ENCODE results near the gene TTLL10.

Gene TTLL10

DNA sequence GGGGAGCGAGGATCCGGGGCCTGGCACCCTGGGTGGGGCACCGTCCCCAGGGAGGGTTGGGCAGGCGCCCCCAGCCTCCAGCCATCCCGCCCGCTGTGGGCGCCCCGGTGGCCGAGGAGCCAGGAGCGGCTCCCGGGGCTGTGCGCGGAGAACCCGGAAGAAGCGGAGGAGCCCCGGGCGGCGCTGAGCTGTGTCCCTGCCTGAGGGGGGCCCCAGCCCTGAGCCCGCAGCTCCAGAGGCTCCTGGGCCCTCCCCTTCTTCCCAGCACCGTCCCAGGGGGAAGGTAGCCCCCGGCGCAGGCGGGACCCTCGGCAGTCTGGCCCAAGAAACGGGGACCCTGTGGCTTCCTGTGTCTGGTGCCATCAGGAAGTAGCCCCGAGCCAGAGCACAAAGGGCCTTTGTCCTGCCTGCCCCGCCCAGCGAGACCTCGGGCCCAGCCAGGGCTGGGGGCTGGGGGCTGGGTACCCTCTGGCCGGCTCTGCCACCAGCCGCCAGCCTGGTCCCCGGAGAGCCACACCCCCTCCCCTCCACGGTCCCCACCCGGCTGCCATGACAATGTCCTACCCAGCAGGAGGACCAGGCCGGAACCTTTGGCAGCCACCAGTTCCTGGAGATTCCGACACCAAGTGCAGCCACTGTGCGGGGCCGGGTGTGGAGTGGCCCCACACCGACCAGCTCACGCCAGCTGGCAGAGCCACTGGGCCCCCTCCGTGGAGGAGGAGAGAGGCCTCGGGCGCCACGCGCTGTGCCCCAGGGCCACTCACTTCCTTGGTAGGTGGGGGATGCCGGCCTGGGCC lies 15.6 kb upstream of the TTLL10 start:
- no peak for DNase-seq

DNA sequence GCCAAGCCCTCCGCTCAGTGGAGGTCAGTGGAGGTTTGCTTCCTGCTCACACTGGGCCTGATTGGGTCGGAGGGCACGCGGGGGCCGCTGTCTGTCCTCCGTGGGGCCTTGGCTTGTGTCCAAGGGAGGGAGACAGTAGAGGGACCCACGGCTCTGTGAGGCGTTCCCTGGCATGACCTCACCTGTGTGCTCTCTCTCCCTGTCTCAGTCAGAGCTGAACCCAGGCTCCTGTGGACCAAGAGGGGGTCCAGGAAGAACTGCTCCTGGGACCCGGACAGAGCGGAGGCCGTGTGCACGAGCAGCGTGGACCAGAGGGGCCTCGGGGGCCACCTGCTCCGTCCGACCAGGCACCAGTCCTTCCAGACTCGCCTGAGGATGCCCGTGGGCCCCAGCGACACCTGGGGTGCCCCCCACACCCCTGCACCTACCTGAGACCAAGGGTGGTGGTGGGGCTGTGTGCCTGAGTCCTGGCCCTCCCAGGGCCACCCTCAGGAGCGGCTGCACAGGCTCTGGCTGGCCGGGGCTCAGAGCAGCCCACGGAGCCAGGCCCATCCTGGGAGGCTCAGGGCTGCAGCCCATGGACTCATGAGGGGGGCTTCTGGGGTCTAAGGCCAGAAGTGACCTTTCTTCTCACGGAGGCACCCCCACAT lies 13.3 kb upstream of the TTLL10 start:
- no peak for DNase-seq

DNA sequence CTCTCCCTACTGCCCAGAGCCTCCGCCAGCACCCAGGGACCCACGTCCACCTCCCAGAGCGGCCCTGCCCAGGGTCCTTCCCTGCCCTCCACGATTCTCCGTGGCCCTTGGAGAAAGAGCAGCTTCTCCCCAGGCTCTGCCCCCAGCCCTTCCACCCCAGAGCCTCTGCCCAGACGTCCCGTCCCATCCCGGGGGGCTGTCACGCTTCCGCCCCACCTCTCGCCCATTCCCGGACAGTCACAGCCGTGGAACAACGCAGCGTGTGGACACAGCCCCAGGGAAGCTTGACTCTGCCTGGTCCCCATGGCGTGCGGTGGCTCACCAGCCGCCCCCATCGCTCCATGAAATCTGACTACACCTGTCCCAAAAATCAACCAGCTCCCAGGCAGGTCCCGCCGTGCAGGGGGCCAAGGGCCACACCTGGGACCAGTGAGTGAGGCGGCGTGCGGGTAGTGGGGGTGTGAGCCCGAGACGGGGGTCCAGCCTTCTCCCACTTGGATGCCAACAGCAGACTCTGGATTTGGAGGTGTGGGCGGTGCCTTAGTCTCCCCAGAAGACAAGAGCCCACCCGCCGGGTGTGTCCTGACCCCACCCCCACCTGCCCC lies 12.5 kb upstream of the TTLL10 start:
- DNase-seq, result no peak

DNA sequence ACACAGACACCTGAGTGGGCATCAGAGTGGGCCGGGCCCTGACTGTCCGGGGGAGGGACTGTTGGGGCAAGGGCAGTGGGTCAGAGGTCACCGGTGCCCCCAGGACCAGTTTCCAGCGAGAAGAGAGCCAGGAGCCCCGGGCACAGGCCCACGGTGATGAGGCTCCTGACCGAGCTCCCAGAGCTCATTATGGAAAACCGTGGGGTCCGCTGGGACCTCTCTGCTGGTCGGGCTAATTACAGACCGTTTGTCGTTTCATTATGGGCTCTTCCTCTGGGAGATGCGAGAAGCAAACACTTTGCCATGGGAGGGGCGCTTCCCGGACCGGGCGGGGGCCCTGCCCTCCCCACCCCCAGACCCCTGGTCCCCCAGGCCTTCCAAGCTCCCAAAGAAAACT lies 12.0 kb upstream of the TTLL10 start:
- no peak for DNase-seq

DNA sequence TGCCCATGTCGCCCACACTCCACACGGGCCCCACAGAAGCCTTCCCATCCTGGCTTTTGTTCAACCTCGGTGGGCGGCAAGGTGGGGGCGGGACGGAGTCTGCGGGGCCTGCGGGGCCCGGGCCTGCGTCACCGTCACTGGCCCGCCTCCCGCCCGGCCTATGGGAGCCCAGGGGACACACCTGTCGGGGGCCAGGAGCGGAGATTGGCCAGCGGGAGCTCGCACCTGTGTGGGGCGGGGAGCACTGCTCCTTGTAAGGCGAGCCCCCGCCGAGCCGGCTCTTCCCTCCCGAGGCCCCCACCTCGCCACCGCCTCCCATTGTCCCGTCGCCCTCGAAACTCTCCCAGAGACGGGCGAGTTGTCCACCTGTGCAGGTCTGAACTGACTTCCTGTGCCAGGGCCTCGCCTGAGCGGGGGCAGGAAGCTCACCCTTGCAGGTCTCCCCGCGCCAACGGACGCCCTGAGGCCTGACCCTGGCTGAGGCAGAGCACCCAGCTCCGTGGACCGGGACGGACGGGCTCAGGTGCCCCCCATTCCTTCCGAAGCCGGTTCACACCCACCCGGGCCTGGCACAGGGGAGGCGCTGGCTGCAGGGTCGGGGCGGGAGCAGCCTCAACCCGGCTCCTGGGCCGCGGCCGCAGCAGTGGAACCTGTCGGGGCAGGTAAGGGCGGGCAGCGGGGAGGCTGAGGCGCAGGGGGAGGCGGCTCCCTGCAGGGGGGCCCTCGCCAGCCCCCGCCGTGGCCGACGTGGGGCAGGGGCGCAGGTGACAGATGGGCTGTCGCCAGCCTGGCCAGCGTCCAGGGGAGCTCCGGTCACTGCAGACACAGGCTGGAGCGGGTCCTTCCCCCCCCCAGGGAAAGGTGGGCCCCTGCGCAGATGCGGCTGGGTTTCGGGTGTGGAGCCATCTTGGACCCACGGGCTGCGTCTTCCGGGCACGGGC lies 10.8 kb upstream of the TTLL10 start:
- DNase-seq, result peak; percentile 2

DNA sequence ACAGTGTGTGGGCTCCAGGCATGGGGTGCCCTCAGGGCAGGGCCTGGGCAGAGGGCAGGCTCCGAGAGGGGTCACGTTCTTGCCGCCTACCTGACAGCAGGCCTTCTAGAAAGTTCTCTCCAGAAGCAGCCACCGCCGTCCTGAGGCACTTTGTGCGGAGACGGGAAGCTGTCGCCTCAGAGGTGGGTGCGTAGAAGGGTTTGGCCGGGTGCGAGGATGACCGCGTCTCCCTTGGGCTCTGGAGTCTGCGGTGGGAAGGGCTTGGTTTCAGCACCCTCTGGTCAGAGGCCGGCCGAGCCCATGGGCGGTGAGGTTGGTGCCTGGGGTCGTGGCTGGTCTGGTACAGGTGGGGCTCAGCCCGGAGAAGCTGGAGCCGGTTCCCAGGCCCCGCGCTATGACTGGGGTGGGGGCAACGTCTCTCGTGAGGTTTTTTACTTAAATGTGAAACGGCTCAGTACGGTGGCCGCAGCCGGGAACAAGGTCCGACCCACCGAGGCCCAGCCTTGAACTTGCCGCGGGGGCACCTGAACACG lies 10.1 kb upstream of the TTLL10 start:
- DNase-seq, result no peak

DNA sequence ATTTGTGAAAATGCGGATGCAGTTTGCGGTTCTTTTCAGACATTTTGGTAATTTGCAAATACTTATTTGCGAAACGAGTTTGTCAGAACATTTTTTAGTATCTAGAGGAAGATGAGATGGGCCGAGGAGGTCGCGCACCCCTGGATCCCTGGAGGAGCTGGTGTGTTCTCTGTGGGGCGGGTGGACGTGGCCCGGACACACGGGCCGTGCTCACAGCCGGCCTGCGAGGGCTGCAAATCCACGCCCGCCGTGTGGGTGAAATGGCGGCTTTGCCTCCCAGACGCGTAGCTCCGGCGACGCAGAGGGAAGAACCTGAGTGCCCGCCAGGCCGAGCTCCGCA lies 9.3 kb upstream of the TTLL10 start:
- DNase-seq, result no peak

DNA sequence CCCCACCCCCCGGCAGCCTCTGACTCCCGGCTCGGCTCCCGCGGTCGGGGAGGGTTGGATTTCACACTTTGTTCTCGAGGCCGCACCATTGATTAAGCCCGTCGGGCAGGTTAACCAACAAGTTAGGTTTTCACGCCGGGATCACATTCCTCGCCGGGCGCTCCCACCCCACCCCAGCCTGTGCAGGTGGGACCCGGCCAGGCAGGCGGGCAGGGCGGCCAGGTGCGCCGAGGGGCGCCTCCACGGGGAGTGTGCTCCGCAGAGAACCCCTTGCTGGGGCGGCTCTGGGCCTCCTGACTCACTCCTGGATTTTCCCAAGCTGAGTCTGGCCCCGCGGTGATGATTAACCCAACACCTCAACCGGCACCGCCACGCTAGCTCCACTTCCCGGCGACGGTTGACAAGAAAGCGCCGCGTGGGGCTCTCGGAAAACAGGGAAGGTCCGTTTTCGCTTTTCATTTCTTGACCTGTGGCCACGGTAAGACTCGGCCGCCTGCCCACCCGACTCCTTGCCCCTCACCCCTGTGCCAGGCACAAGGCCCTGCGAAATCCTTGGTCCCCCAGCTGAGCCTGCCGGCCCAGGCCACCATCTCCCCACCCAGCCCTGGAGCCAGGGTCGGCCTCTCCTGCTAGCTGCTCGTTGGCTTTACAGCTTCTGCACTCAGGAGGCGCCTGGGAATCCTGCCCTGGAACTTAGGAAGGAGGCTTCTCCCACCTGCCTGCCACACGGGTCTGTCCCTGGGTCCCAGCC lies 8.8 kb upstream of the TTLL10 start:
- DNase-seq, result no peak

DNA sequence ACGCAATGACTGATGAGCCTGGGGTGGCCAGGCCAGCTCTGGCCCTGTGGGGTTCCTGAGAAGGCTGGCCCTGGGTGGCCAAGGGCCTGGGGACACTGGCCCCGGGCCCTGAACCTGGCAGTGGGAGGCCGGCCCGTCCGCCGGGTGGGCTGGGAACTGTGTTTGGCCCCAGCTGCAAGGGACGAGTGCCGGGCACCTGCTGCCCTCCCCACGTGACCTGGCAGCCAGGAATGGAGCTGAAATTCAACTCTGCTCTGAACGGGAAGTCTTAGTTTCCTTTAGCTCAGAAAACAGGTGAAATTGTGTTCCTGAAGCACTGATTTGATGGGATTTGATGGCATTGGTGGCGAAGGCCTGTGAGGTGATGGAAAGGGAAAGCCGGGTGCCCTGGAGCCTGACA lies 8.2 kb upstream of the TTLL10 start:
- DNase-seq, result no peak

DNA sequence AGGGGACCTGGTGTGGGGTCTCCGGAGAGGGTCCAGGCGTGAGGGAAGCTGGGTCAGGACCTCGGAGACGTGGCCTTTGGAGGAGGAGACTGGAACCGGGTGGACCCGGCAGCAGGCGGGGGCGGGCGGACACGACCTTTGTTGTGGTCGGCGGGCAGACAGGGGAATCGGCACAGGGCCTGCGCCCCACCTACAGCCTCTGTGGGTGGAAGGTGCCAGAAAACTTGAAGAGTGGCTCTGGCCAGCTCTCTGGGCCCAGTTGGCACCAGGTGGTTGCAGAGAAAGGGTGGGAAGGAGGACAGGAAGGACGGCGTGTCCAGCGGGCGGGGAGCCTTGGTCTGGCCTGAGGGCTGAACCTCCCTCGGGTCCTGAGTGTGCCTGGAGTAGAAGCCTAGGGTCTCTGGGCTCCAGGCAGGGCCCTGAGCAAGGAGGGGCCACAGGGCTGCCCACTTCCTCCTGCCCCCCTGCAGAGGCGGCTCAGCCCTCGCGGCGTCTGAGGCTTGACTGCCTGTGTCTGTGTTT lies 7.7 kb upstream of the TTLL10 start:
- no peak for DNase-seq

DNA sequence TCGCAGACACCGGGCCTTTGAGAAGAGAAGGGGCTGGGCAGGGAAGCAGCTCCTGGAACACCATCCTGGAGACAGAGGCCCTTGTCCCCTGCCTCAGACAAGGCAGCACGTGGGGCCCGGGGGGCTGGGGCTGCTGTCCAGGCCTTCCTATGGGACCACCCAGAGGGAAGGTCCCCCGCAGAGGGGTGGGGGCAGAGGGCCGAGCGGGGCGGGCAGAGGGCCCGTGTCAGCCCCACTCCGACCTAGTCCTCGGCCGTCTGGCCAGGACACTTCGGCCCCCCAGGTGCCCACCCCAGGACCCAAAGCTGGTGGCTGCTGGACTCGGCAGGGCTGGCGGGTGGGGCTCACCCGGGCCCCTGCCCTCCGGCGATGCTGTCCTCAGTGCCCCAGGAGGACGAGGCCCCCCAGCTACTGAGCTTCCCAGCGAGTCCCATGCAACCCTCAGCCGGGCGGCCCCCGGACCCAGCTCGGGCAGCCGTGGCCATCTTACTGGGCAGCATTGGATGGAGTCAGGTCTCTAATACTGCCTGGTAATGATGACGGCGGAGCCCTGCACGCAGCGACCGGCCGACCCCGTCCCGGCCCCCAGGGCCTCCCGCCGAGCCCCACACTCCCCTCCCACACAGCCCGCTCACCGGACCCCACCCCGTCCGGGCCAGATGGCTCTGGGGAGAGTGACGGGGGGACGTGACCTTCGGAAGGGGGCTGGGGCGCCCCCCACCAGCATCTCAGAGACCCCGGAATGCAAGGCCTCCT lies 6.9 kb upstream of the TTLL10 start:
- DNase-seq, result no peak

DNA sequence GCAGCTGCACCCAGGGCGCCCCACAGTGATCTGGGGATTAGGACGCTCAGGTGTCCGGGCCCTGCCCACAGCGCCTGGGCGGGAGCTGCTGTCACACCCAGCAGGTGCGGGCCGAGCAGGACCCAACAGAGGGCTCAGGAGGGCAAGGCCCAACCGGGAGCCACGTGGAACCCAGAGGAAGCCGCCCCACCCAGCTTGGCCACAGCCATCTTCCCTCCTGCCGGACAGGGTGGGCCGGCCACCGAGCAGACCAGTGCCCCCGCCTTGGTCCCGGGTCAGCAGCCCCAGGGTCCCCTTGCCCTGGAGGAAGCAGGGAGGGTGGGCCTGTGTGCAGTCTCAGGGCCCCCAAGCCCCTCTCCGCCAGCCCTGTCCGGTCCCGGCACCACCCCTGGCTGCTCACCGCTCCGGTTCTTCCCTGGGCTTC lies 6.3 kb upstream of the TTLL10 start:
- no peak for DNase-seq

DNA sequence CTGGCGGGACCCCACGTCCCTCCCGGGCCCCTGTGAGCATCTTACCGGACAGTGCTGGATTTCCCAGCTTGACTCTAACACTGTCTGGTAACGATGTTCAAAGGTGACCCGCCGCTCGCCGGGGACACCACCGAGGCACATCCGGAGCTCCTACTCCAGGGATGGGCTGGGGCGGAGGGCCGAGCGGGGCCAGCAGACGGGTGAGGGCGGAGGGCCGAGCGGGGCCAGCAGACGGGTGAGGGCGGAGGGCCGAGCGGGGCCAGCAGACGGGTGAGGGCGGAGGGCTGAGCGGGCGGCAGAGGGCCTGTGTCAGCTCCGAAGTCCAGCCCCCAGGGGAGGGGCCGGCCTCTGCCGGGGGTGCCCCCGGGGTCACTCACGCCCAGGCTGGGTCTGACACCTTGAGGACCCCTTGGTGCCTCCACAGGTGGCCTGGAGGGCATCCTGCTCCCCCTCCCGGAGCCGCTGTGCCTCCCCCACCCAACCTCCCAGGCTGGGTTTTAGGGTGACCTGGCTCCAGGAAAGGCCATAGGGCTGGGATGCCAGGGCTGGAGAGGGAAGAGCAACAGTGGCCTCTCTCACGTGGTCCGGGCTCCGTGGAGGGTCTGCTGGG lies 5.7 kb upstream of the TTLL10 start:
- no peak for DNase-seq

DNA sequence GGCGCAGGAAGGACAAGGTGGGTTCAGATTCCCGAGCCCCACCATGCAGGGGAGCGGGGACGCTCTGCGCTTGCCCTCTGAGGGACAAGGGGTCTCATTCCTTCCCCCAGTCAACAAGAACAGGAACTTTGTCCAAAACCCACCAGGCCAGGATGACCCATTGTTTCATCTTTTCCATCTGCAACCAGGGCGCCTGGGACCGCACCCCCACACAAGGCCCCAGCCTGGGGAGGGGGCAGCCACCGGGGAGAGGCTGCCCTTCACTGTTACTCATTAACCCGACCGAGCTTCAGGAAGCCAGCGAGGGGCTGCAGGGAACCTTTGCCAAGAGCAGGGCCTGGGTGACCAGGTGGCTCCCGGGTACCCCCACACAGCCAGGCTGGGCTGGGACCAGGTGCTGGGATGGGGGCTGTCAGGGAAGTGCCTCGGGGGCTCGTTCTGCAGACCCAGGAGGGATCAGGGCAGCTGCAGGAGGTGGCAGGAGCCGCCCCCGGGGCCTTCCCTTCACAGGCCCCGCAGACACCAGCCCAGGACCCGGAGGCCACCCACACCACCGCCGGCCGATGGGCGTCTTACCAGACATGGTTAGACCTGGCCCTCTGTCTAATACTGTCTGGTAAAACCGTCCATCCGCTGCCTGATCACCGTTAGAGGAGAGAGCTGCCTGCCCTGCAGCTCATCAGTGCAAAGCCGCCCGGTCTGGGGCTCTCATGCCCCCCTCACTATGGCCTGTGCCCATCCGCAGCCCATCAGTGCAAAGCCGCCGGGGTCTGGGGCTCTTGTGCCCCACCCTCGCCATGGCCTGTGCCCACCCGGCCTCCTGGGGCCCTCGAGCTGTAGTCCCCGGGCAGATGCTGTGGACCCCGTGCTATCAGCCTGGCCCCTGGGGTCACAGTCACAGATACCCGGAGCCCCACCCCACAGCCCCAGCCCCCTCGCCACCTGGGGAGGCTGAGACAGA lies 4.9 kb upstream of the TTLL10 start:
- DNase-seq, result no peak

DNA sequence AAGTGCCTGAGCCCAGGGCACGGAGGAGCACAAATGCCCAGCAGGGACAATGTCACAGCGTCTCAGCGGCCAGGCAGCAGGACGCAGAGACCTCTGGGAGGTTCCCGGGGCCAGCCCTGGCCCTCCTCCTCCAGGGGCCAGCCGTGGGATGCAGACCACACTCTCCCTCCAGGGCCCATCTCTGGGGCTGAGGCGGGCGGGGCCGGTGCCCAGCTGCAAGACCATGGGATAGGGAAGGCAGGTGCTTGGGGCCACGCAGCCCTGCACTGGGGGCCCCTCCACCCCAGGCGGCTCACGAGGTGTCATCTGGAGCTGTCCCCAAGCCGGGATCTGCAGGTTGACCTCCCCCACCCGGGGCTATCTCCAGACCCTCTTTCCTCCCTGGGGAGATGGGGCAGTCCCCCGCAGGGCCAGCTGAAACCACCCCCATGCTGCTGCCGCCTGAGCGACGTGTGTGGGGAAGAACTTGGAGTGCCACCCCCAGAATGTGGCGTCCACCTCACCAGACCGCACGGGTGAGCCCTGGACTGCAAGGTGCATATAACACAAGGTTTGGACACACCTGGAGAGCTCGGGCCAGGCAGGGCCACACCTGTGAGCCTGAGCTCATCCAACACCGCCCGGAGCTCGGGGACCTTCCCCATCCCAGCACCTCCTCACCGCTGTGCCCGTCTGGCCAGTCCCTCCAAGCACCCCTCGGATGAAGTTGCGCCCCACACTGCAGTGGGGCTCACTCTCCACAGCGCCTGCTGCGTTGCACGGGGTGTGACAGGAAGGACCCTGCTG lies 4.1 kb upstream of the TTLL10 start:
- DNase-seq, result no peak

DNA sequence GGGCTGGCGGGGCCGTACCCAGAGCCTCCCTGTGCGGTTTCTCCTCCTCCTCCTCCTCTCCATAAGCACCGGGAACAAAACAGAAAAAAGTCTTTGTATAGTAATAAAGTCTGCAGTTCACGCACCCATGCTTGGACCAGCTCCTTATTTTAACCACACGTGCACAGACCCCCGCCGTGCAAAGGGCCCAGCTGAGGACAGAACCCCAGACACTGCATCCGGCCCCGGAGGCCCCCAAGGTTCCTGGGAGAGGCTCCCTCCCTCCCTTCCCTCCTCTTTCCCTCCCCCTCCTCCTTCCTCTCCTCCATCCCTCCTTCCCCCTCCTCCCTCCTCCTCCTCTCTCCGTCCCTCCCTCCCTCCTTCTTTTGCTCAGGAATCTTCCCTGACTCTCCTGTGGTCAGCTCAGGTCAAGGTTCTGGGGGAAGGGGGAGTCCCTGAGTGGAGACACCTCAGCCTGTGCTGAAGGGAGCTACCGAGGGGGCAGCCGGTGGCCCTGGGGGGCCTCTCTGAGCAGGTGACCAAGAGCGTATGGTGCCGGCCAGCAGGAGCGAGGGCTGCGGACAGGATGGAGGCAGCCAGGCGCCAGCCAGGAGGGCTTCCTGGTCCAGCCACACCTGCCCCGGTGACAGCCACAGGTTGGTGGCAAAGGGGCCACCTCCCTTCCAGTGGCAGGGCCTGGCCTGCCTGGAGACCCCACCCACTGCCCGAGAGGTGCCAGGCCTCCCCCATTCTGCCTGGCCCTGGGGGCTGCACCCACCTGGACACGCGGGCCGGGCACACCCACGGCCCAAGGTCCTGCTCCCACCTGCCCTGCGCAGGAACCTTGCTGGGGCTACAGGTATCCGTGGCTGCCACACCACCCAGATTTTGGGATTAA lies 3.2 kb upstream of the TTLL10 start:
- DNase-seq, result no peak

DNA sequence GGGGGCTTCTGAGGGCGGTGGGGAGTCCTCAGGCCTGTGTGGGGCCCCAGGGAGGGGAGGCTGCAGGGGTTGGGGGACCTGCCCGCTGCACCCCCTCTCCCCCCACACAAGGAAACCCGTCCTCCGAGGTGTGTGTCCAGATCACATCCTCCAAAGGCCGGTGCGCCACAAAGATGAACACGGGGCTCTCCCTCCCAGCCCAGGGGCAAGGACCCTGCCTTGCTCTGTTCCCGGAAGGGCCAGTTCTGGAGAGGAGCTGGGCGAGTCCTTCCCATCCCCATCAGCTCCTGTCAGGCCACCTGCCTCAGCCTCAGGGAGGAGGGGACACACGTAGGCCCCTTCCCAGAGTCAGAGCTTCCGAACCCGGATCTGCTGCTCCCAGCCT lies 2.5 kb upstream of the TTLL10 start:
- no peak for DNase-seq
